ENCODE results near the gene GPR146. TPM values are rescaled to one million over a fixed set of nuclear protein-coding genes. Genes with fewer than 3 reads are reported as not detected.
A peak's percentile ranks its signal among the peaks of the same experiment; 100 is the strongest.

The GPR146 gene
- total and polyA plus RNA-seq, 9 donors: 2.3 to 4.8 (median 3.2) TPM

GRCh38 chr7:1058821-1059199 lies 14.5 kb downstream of the GPR146 start:
- WGBS (ENCODE audit: insufficient coverage): 75% methylated on average over 7 of the region's 10 CpGs
- H3K4me3 ChIP-seq (ENCODE audit: low read length): no peak overlapping the region
- no peak overlapping the region for H3K27ac ChIP-seq (ENCODE audit: low read length)
- H3K9me3 ChIP-seq (replicated peaks; ENCODE audit: control insufficient read depth, low read depth, low read length): no peaks in the 10 kb centered on the region
- H3K4me1 ChIP-seq (ENCODE audit: control insufficient read depth, insufficient read depth, low read length): peaks cover 61% of the 10 kb centered on the region
- no peak for DNase-seq
- H3K36me3 ChIP-seq (ENCODE audit: control insufficient read depth, insufficient read depth, low read length): peaks cover 9% of the 10 kb centered on the region
- H3K27me3 ChIP-seq (ENCODE audit: control insufficient read depth, insufficient read depth, low read length): no peaks in the 10 kb centered on the region

GRCh38 chr7:1059200-1060091 lies 15.1 kb downstream of the GPR146 start:
- 22% methylated on average over 23 of the region's 55 CpGs for WGBS (ENCODE audit: insufficient coverage)
- Histone ChIP-seq H3K27ac (ENCODE audit: low read length) (no peak overlapping the region), H3K36me3 (ENCODE audit: control insufficient read depth, insufficient read depth, low read length) (peaks cover 9% of the 10 kb centered on the region), H3K4me3 (ENCODE audit: low read length) (no peak overlapping the region), H3K9me3 (replicated peaks; ENCODE audit: control insufficient read depth, low read depth, low read length) (no peaks in the 10 kb centered on the region), H3K27me3 (ENCODE audit: control insufficient read depth, insufficient read depth, low read length) (no peaks in the 10 kb centered on the region), H3K4me1 (ENCODE audit: control insufficient read depth, insufficient read depth, low read length) (peaks cover 55% of the 10 kb centered on the region)
- no peak for DNase-seq

- H3K27me3 ChIP-seq (ENCODE audit: control insufficient read depth, insufficient read depth, low read length): no peaks in the 10 kb centered on the region
- no peak overlapping the region for H3K4me3 ChIP-seq (ENCODE audit: low read length)
- no peak for DNase-seq
- 40% methylated on average over 20 of the region's 35 CpGs for WGBS (ENCODE audit: insufficient coverage)
- H3K9me3 ChIP-seq (replicated peaks; ENCODE audit: control insufficient read depth, low read depth, low read length): no peaks in the 10 kb centered on the region
- peaks cover 54% of the 10 kb centered on the region for H3K4me1 ChIP-seq (ENCODE audit: control insufficient read depth, insufficient read depth, low read length)
- no peak overlapping the region for H3K27ac ChIP-seq (ENCODE audit: low read length)
- H3K36me3 ChIP-seq (ENCODE audit: control insufficient read depth, insufficient read depth, low read length): peaks cover 9% of the 10 kb centered on the region
Observed at GRCh38 chr7:1060315-1061072, 16.1 kb downstream of the GPR146 start.

GRCh38 chr7:1061180-1061579 lies 16.8 kb downstream of the GPR146 start:
- no peaks in the 10 kb centered on the region for H3K9me3 ChIP-seq (replicated peaks; ENCODE audit: control insufficient read depth, low read depth, low read length)
- no peak for DNase-seq
- no peak overlapping the region for H3K27ac ChIP-seq (ENCODE audit: low read length)
- peaks cover 54% of the 10 kb centered on the region for H3K4me1 ChIP-seq (ENCODE audit: control insufficient read depth, insufficient read depth, low read length)
- peaks cover 9% of the 10 kb centered on the region for H3K36me3 ChIP-seq (ENCODE audit: control insufficient read depth, insufficient read depth, low read length)
- no peak overlapping the region for H3K4me3 ChIP-seq (ENCODE audit: low read length)
- 85% methylated on average over 9 of the region's 9 CpGs for WGBS (ENCODE audit: insufficient coverage)
- H3K27me3 ChIP-seq (ENCODE audit: control insufficient read depth, insufficient read depth, low read length): no peaks in the 10 kb centered on the region

- H3K4me1 ChIP-seq (ENCODE audit: control insufficient read depth, insufficient read depth, low read length): peaks cover 43% of the 10 kb centered on the region
- no peak overlapping the region for H3K4me3 ChIP-seq (ENCODE audit: low read length)
- peaks cover 8% of the 10 kb centered on the region for H3K36me3 ChIP-seq (ENCODE audit: control insufficient read depth, insufficient read depth, low read length)
- H3K27me3 ChIP-seq (ENCODE audit: control insufficient read depth, insufficient read depth, low read length): no peaks in the 10 kb centered on the region
- DNase-seq: no peak
- WGBS (ENCODE audit: insufficient coverage): 81% methylated on average over 19 of the region's 33 CpGs
- H3K9me3 ChIP-seq (replicated peaks; ENCODE audit: control insufficient read depth, low read depth, low read length): no peaks in the 10 kb centered on the region
- no peak overlapping the region for H3K27ac ChIP-seq (ENCODE audit: low read length)
Observed at GRCh38 chr7:1062296-1063294, 18.2 kb downstream of the GPR146 start.

GRCh38 chr7:1063361-1063760 lies 19.0 kb downstream of the GPR146 start:
- Histone ChIP-seq H3K27me3 (ENCODE audit: control insufficient read depth, insufficient read depth, low read length) (no peaks in the 10 kb centered on the region), H3K36me3 (ENCODE audit: control insufficient read depth, insufficient read depth, low read length) (peaks cover under 1% of the 10 kb centered on the region), H3K4me1 (ENCODE audit: control insufficient read depth, insufficient read depth, low read length) (peaks cover 35% of the 10 kb centered on the region), H3K9me3 (replicated peaks; ENCODE audit: control insufficient read depth, low read depth, low read length) (no peaks in the 10 kb centered on the region), H3K4me3 (ENCODE audit: low read length) (no peak overlapping the region), H3K27ac (ENCODE audit: low read length) (no peak overlapping the region)
- DNase-seq: no peak
- WGBS (ENCODE audit: insufficient coverage): 88% methylated on average over 19 of the region's 21 CpGs

- H3K9me3 ChIP-seq (replicated peaks; ENCODE audit: control insufficient read depth, low read depth, low read length): no peaks in the 10 kb centered on the region
- no peak overlapping the region for H3K27ac ChIP-seq (ENCODE audit: low read length)
- no peaks in the 10 kb centered on the region for H3K27me3 ChIP-seq (ENCODE audit: control insufficient read depth, insufficient read depth, low read length)
- H3K36me3 ChIP-seq (ENCODE audit: control insufficient read depth, insufficient read depth, low read length): no peaks in the 10 kb centered on the region
- H3K4me1 ChIP-seq (ENCODE audit: control insufficient read depth, insufficient read depth, low read length): peaks cover 34% of the 10 kb centered on the region
- 70% methylated on average over 12 of the region's 13 CpGs for WGBS (ENCODE audit: insufficient coverage)
- no peak for DNase-seq
- H3K4me3 ChIP-seq (ENCODE audit: low read length): no peak overlapping the region
Observed at GRCh38 chr7:1064581-1064980, 20.2 kb downstream of the GPR146 start.

- Histone ChIP-seq H3K27me3 (ENCODE audit: control insufficient read depth, insufficient read depth, low read length) (no peaks in the 10 kb centered on the region), H3K4me3 (ENCODE audit: low read length) (no peak overlapping the region), H3K36me3 (ENCODE audit: control insufficient read depth, insufficient read depth, low read length) (no peaks in the 10 kb centered on the region), H3K27ac (ENCODE audit: low read length) (no peak overlapping the region), H3K9me3 (replicated peaks; ENCODE audit: control insufficient read depth, low read depth, low read length) (no peaks in the 10 kb centered on the region), H3K4me1 (ENCODE audit: control insufficient read depth, insufficient read depth, low read length) (peaks cover 31% of the 10 kb centered on the region)
- WGBS (ENCODE audit: insufficient coverage): 34% methylated on average over 12 of the region's 12 CpGs
- no peak for DNase-seq
Observed at GRCh38 chr7:1065263-1065584, 20.9 kb downstream of the GPR146 start.

GRCh38 chr7:1065585-1066241 lies 21.4 kb downstream of the GPR146 start:
- H3K4me3 ChIP-seq (ENCODE audit: low read length): no peak overlapping the region
- H3K27ac ChIP-seq (ENCODE audit: low read length): no peak overlapping the region
- H3K4me1 ChIP-seq (ENCODE audit: control insufficient read depth, insufficient read depth, low read length): peaks cover 30% of the 10 kb centered on the region
- H3K27me3 ChIP-seq (ENCODE audit: control insufficient read depth, insufficient read depth, low read length): no peaks in the 10 kb centered on the region
- 6% methylated on average over 47 of the region's 48 CpGs for WGBS (ENCODE audit: insufficient coverage)
- DNase-seq: peak; percentile 79
- no peaks in the 10 kb centered on the region for H3K36me3 ChIP-seq (ENCODE audit: control insufficient read depth, insufficient read depth, low read length)
- no peaks in the 10 kb centered on the region for H3K9me3 ChIP-seq (replicated peaks; ENCODE audit: control insufficient read depth, low read depth, low read length)
